Measurements from ENCODE around the gene SCARB1.

The SCARB1 gene

GRCh38 chr12:124771462-124772288, 92.0 kb downstream of the SCARB1 start:
- no peak for FAIRE-seq
- TF ChIP-seq CTCF (IDR thresholded peaks at IDR 0.05; ENCODE audit: insufficient read depth, missing control alignments): peak; percentile 94
- DNase-seq (ENCODE audit: insufficient read length, low spot score): peak; percentile 80

- DNase-seq (ENCODE audit: insufficient read length, low spot score) (no peak), FAIRE-seq (no peak)
- no peak for TF ChIP-seq CTCF (IDR thresholded peaks at IDR 0.05; ENCODE audit: insufficient read depth, missing control alignments)
These were observed 92.9 kb downstream of the SCARB1 start for GRCh38 chr12:124770728-124771127.

DNA sequence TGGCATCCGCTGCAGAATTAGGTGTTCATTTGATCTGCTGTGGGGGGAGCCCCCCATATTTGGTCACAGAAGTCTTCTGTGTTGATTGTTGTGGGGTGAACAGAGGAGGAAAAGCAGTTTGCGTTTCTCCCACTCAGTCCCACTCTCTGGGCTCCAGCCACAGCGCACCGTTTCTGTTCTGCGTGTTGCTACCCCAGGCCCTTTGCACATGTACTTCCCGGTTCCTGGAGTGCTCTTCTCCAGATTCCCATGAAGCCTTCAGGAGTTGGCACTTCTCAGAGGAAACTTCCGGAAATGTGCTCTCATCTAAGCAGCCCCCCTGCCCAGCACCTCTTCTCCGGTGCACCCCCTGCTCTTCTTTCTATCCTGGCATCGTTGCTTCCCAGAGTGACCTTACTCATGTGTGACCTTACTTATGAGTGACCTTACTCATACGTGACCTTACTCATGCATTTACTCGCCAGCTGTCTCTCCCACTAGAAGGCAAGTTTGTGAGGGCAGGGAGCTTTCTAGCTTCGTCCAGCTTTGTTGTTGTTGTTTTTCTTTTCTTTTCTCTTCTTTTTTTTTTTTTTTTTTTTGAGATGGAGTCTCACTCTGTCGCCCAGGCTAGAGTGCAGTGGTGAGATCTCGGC, 93.7 kb downstream of the SCARB1 start:
- DNase-seq (ENCODE audit: insufficient read length, low spot score) (no peak), FAIRE-seq (no peak)
- no peak for TF ChIP-seq CTCF (IDR thresholded peaks at IDR 0.05; ENCODE audit: insufficient read depth, missing control alignments)

DNA sequence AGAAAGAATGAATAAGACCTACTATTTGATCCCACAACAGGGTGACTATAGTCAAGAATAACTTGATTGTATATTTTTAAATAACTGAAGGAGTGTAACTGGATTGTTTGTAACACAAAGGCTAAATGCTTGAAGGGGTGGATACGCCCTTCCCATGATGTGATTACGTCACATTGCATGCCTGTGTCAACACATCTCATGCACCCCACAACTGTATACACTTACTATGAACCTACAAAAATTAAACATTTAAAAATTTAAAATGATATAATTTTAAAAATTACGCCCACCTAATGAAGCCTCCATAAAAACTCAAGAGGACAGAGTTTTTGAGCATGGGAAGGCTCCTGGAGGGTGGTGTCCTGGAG, 94.5 kb downstream of the SCARB1 start:
- DNase-seq (ENCODE audit: insufficient read length, low spot score) (no peak), FAIRE-seq (no peak)
- TF ChIP-seq CTCF (IDR thresholded peaks at IDR 0.05; ENCODE audit: insufficient read depth, missing control alignments): no peak

- FAIRE-seq (no peak), DNase-seq (ENCODE audit: insufficient read length, low spot score) (no peak)
- no peak for TF ChIP-seq CTCF (IDR thresholded peaks at IDR 0.05; ENCODE audit: insufficient read depth, missing control alignments)
These were observed 95.1 kb downstream of the SCARB1 start for GRCh38 chr12:124768452-124769162.

GRCh38 chr12:124767066-124767821, 96.4 kb downstream of the SCARB1 start:
- FAIRE-seq: no peak
- peak; percentile 74 for DNase-seq (ENCODE audit: insufficient read length, low spot score)
- peak; percentile 87 for TF ChIP-seq CTCF (IDR thresholded peaks at IDR 0.05; ENCODE audit: insufficient read depth, missing control alignments)
